ENCODE measurements around the gene CRIP3.

Gene CRIP3

GRCh38 chr6:43271103-43271815 is 37.4 kb downstream of the CRIP3 start:
- no peak for DNase-seq

- no peak for DNase-seq
Observed at GRCh38 chr6:43269273-43270007, 39.2 kb downstream of the CRIP3 start.

- DNase-seq: no peak
Observed at GRCh38 chr6:43268782-43269272, 39.8 kb downstream of the CRIP3 start.

GRCh38 chr6:43268355-43268700 is 40.3 kb downstream of the CRIP3 start:
- DNase-seq: no peak

- DNase-seq: no peak
Observed at GRCh38 chr6:43267619-43268354, 40.8 kb downstream of the CRIP3 start.

GRCh38 chr6:43265564-43265963 is 43.1 kb downstream of the CRIP3 start:
- DNase-seq: no peak

- DNase-seq: no peak
Observed at GRCh38 chr6:43264599-43265145, 44.0 kb downstream of the CRIP3 start.

- no peak for DNase-seq
Observed at GRCh38 chr6:43263314-43264178, 45.1 kb downstream of the CRIP3 start.

GRCh38 chr6:43262780-43263313 is 45.8 kb downstream of the CRIP3 start:
- DNase-seq: no peak

GRCh38 chr6:43262000-43262779 is 46.4 kb downstream of the CRIP3 start:
- DNase-seq: no peak

- DNase-seq: no peak
Observed at GRCh38 chr6:43261198-43261597, 47.4 kb downstream of the CRIP3 start.

- DNase-seq: no peak
Observed at GRCh38 chr6:43260791-43261190, 47.8 kb downstream of the CRIP3 start.

- DNase-seq: no peak
Observed at GRCh38 chr6:43258807-43259686, 49.6 kb downstream of the CRIP3 start.

- DNase-seq: no peak
Observed at GRCh38 chr6:43258180-43258579, 50.4 kb downstream of the CRIP3 start.

GRCh38 chr6:43257367-43258145 is 51.1 kb downstream of the CRIP3 start:
- DNase-seq: no peak

- DNase-seq: no peak
Observed at GRCh38 chr6:43256670-43257366, 51.8 kb downstream of the CRIP3 start.

All from NCI-H1048 (cell line).